Esophagus squamous epithelium (tissue), 5 donors: Measurements from ENCODE around the gene DGKQ. TPM values are rescaled to one million over a fixed set of nuclear protein-coding genes. Genes with fewer than 3 reads are reported as not detected.

Source experiments
- DNase-seq: peaks from one replicate; lab custom pipeline; 2025; lab: John Stamatoyannopoulos, UW
- H3K27ac ChIP-seq, 4 donors: fragments of 200-600 bp; sonication (generic); one replicate each; pipeline ENCODE4 v1.5.1; 2016 to 2019; ENCODE audit warnings: mild to moderate bottlenecking in 1 of 4
- H3K27me3 ChIP-seq, 4 donors: fragments of 200-600 bp; sonication (generic); 1 replicate in 3 of 4; 2 replicates in 1 of 4; pipeline versions ENCODE4 v1.5.1 to v1.6.0; 2017 to 2021; ENCODE audit warnings: antibody characterized with exemption in 1 of 4
- H3K36me3 ChIP-seq, 3 donors: fragments of 200-600 bp; sonication (generic); one replicate each; pipeline ENCODE4 v1.5.1; 2016 to 2019
- H3K4me1 ChIP-seq, 3 donors: fragments of 200-600 bp; sonication (generic); one replicate each; pipeline ENCODE4 v1.5.1; 2017 to 2019
- H3K4me3 ChIP-seq, 4 donors: fragments of 200-600 bp; sonication (generic); 1 replicate in 3 of 4; 2 replicates in 1 of 4; pipeline ENCODE4 v1.5.1; 2016 to 2019; ENCODE audit warnings: mild to moderate bottlenecking in 2 of 4, moderate library complexity in 1 of 4
- H3K9me3 ChIP-seq, 3 donors: fragments of 200-600 bp; sonication (generic); one replicate each; pipeline ENCODE4 v1.5.1; 2016 to 2019
- CTCF ChIP-seq, 6 experiments: fragments of 450-650 bp in 4 of 6; fragments of 200-600 bp in 2 of 6; sonication (generic) in 2 of 6; IDR thresholded peaks; one replicate each; pipeline ENCODE4 v1.5.1; 2016 to 2019; ENCODE audit warnings: antibody characterized with exemption in 6 of 6, mild to moderate bottlenecking in 4 of 6, moderate library complexity in 4 of 6
- POLR2A ChIP-seq, 4 donors: fragments of 450-650 bp; IDR thresholded peaks; one replicate each; pipeline ENCODE4 v1.6.1; 2017; ENCODE audit warnings: antibody characterized with exemption in 4 of 4, mild to moderate bottlenecking in 4 of 4, moderate library complexity in 3 of 4
- WGBS, 2 donors: methylation state at CpG; one replicate each; pipeline ENCODE4 v1.1.5; 2018; 5-methylcytosine and 5-hydroxymethylcytosine counted together
- intact Hi-C: fragments of 100-400 bp; cut with DNase I; formaldehyde crosslinking; loops from one replicate; pipeline ENCODE4 v1.15.0; 2022
- total RNA-seq, 4 donors: library from RNA; depleted of rRNA; stranded (reverse); fragments of >200 nt; gene quantifications; one replicate each; pipeline ENCODE4 v1.1.0, GENCODE V29; 2016
- donor health status: DM: yes; HTN: yes; CAD: no.

Gene DGKQ
- total RNA-seq, 4 donors from 2014 or later: 9.5 to 12.0 (median 10.7) TPM

- Histone ChIP-seq H3K9me3 (no peaks in the 10 kb centered on the region), H3K4me3 (peak overlapping the region; percentile 4 to 51 (median 28)), H3K36me3 (peaks cover 0 to 35% (median 0%) of the 10 kb centered on the region in 3 donors), H3K4me1 (peaks cover 17 to 42% (median 17%) of the 10 kb centered on the region in 3 donors), H3K27ac (peak overlapping the region; percentile 30 to 65 (median 60)), H3K27me3 (peaks cover 0 to 22% (median under 1%) of the 10 kb centered on the region in 4 donors)
- TF ChIP-seq CTCF (IDR thresholded peaks at IDR 0.05) (no peak), POLR2A (IDR thresholded peaks at IDR 0.05) (no peak)
- WGBS, 2 donors: 75% methylated on average over 8 of the region's 25 CpGs; no CpG with 5 or more reads in 1 of the 2 donors
- intact Hi-C loops: no loop called here
- DNase-seq: no peak
Observed at GRCh38 chr4:992297-993110, 19.1 kb upstream of the DGKQ start.

- intact Hi-C loops: no loop called here
- no peak overlapping the region for H3K4me3 ChIP-seq
- 90% methylated on average over 2 of the region's 50 CpGs; no CpG with 5 or more reads in 1 of the 2 donors for WGBS, 2 donors
- H3K36me3 ChIP-seq: peaks cover 0 to 35% (median 0%) of the 10 kb centered on the region in 3 donors
- peaks cover 16 to 40% (median 19%) of the 10 kb centered on the region in 3 donors for H3K4me1 ChIP-seq
- no peaks in the 10 kb centered on the region for H3K9me3 ChIP-seq
- no peak for DNase-seq
- H3K27me3 ChIP-seq: peaks cover 0 to 13% (median 0%) of the 10 kb centered on the region in 4 donors
- TF ChIP-seq POLR2A (IDR thresholded peaks at IDR 0.05) (no peak), CTCF (IDR thresholded peaks at IDR 0.05) (no peak)
- H3K27ac ChIP-seq: peak overlapping the region; percentile 30 to 65 (median 60)
Observed at GRCh38 chr4:991451-992296, 18.3 kb upstream of the DGKQ start.

- H3K4me1 ChIP-seq: peaks cover 19 to 47% (median 23%) of the 10 kb centered on the region in 3 donors
- no peak for TF ChIP-seq CTCF (IDR thresholded peaks at IDR 0.05)
- TF ChIP-seq POLR2A (IDR thresholded peaks at IDR 0.05): no peak
- no peaks in the 10 kb centered on the region for H3K9me3 ChIP-seq
- H3K36me3 ChIP-seq: peaks cover 0 to 35% (median 0%) of the 10 kb centered on the region in 3 donors
- no peak for DNase-seq
- no peak overlapping the region for H3K4me3 ChIP-seq
- no peak overlapping the region for H3K27ac ChIP-seq
- intact Hi-C loops: no loop called here
- peaks cover 0 to 5% (median 0%) of the 10 kb centered on the region in 4 donors for H3K27me3 ChIP-seq
- WGBS, 2 donors: 66 to 87% methylated on average over 2 to 11 of the region's 26 CpGs
Observed at GRCh38 chr4:990746-991367, 17.5 kb upstream of the DGKQ start.

- Histone ChIP-seq H3K4me3 (no peak overlapping the region), H3K36me3 (peaks cover 0 to 35% (median 0%) of the 10 kb centered on the region in 3 donors), H3K27me3 (no peaks in the 10 kb centered on the region), H3K9me3 (no peaks in the 10 kb centered on the region), H3K4me1 (peaks cover 27 to 56% (median 32%) of the 10 kb centered on the region in 3 donors), H3K27ac (no peak overlapping the region)
- DNase-seq: no peak
- WGBS, 2 donors: 93 to 97% methylated on average over 6 to 19 of the region's 58 CpGs
- no peak for TF ChIP-seq POLR2A (IDR thresholded peaks at IDR 0.05)
- TF ChIP-seq CTCF (IDR thresholded peaks at IDR 0.05): no peak
- intact Hi-C loops: no loop called here
Observed at GRCh38 chr4:989722-990471, 16.5 kb upstream of the DGKQ start.
